Uterus (tissue), 2 donors: Measurements from ENCODE around the gene DPP10.

Experiments
- CTCF ChIP-seq, 4 experiments: fragments of 200-600 bp in 2 of 4; fragments of 450-650 bp in 2 of 4; sonication (generic) in 2 of 4; IDR thresholded peaks; one replicate each; pipeline ENCODE4 v1.5.1; 2016 to 2019; ENCODE audit warnings: antibody characterized with exemption in 4 of 4, mild to moderate bottlenecking in 2 of 4, moderate library complexity in 1 of 4
- POLR2A ChIP-seq, 2 donors: fragments of 450-650 bp; IDR thresholded peaks; one replicate each; pipeline ENCODE4 v1.6.1; 2016; ENCODE audit warnings: antibody characterized with exemption in 2 of 2, mild to moderate bottlenecking in 1 of 2, moderate library complexity in 1 of 2

GRCh38 chr2:114789989-114790388, 347.5 kb downstream of the DPP10 start:
- TF ChIP-seq CTCF (IDR thresholded peaks at IDR 0.05) (no peak), POLR2A (IDR thresholded peaks at IDR 0.05) (no peak)
